Measurements from ENCODE around the gene DCT.

Gene DCT

DNA sequence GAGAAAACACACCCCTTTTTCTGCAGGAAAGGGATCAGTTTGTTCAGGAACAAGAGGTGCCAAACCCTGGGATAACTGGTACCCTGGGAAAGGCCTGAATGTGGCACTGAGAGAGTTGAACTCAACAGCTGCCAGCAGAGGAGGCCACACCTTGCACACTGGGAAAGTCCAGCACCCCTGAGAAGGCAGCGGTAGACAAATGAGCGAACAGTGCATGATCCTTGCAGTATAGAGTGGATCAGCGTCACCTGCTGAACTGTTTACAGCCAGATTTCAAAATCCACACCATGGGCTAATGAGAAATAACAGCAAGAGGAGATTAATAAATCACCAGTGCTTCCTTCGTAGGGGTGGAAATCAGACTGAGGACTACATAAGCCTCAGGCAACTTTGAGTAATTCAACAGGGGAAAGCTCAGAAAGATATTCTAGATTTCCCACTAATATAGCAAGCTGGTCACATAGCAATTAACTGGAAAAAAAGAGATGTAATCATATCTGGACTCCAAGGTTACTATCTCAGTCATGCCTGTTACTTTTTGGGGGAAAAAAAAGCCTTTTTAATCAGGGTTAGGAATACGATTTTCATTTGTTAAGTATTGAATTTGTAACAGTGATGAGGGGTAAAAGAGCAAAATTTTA is 52.0 kb downstream of the DCT start:
- no peaks in the 10 kb centered on the region for H3K27me3 Mint-ChIP-seq
- no peaks in the 10 kb centered on the region for H3K36me3 Mint-ChIP-seq
- H3K4me1 Mint-ChIP-seq (ENCODE audit: low read depth): peaks cover 19% of the 10 kb centered on the region
- no peaks in the 10 kb centered on the region for H3K9me3 Mint-ChIP-seq (ENCODE audit: low read depth)
- no peak overlapping the region for H3K4me3 Mint-ChIP-seq
- H3K27ac Mint-ChIP-seq: no peak overlapping the region

DNA sequence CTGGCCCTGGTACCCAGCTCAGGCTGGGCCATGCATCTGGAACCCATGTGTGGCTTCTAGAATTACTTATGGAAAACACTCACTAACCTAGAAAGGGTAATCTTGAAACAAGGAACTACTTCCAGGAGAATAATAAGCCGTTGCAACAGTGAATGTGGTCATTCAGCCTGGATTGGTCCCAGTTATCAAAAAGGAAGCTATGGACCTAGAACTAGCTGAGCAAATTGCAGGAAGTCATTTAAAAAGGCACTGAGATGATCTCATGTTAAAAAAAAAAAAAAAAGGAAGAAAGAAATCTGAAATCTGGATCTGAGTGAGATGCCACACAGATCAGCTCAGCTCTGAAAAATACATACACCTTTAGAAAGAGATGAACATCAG is 59.6 kb downstream of the DCT start:
- H3K27ac Mint-ChIP-seq: peak overlapping the region; percentile 98
- H3K36me3 Mint-ChIP-seq: peaks cover 18% of the 10 kb centered on the region
- H3K4me1 Mint-ChIP-seq (ENCODE audit: low read depth): peaks cover 45% of the 10 kb centered on the region
- peaks cover 15% of the 10 kb centered on the region for H3K9me3 Mint-ChIP-seq (ENCODE audit: low read depth)
- H3K27me3 Mint-ChIP-seq: no peaks in the 10 kb centered on the region
- peak overlapping the region; percentile 53 for H3K4me3 Mint-ChIP-seq

DNA sequence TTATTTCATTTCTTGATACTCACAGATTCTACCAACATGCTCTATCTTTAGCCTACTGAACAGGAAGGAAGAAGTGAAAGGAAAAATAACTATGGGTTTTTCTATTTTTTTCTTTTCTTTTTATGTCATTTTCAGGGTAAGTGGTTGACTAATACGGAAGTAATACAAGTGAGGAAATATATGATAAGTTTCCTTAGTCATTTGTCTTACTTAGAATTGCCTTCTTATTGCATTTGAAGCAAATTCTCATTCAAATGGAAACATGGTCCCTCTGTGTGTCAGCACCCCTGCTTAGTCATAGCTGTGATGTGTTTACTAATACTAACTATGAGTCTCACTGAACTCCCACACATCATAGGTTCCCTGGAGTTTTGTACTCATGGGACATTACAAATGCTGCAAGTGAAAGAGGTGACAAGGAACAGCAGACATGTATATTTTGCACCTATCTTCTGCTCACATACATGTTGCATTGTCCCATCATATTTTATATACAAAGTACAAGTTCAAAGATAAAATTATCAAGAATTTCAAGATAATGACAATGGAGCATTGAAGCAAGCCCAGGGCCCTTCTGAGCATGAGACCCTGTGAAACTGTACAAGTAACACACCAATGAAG is 60.1 kb downstream of the DCT start:
- Mint-ChIP-seq H3K27ac (peak overlapping the region; percentile 98), H3K4me1 (ENCODE audit: low read depth) (peaks cover 45% of the 10 kb centered on the region), H3K36me3 (peaks cover 18% of the 10 kb centered on the region), H3K9me3 (ENCODE audit: low read depth) (peaks cover 15% of the 10 kb centered on the region), H3K4me3 (peak overlapping the region; percentile 81), H3K27me3 (no peaks in the 10 kb centered on the region)

DNA sequence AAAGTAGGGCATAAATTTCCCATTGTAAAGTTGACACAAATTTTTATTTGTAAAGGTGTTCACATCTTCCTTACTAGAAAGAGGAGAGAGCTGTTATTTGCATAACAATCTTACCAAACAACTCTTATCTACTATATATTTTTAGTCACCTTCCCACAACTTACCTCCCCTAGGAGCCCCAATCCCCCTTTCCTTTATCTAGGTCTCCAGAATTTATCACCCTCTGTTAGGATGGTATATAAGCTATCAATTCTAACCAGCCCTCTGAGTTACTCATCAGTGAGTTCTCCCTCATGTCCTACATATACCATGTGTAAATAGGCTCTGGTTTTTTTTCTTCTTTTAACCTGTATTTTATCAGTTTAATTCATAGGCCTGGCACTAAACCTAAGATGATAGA is 62.2 kb downstream of the DCT start:
- peaks cover 18% of the 10 kb centered on the region for H3K36me3 Mint-ChIP-seq
- H3K9me3 Mint-ChIP-seq (ENCODE audit: low read depth): peaks cover 15% of the 10 kb centered on the region
- H3K27ac Mint-ChIP-seq: peak overlapping the region; percentile 96
- peak overlapping the region; percentile 24 for H3K4me3 Mint-ChIP-seq
- no peaks in the 10 kb centered on the region for H3K27me3 Mint-ChIP-seq
- peaks cover 56% of the 10 kb centered on the region for H3K4me1 Mint-ChIP-seq (ENCODE audit: low read depth)

DNA sequence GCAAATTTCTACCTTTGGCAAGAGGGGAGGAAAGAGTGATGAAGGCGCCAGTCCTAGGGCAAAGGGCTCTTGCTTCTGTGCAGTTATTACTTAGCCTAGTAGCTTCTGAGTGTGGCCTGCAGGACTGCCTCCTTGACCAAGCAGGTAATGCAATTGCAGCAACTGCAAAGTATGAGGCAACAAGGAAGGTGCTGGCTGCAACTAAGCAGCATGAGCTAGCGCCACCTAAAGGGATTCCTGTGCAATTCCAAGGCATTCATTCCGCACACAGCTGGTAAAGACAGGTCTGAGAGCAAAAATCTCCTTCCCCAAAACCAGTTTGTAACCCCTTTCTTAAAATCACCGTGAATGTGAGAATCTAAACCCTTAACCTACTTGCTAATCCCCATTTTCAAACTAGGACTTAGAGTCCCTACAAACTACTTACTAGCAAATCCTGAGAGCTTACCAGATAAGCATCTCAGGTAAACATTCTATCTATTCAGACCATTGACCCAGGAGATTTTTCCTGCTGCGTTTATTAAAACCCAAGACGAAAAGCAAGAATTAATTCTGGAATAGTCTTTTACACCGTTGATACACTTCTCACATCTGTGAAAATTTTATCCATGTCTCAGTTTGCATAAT is 62.9 kb downstream of the DCT start:
- Mint-ChIP-seq H3K36me3 (peaks cover 18% of the 10 kb centered on the region), H3K4me1 (ENCODE audit: low read depth) (peaks cover 60% of the 10 kb centered on the region), H3K9me3 (ENCODE audit: low read depth) (peaks cover 15% of the 10 kb centered on the region), H3K27ac (peak overlapping the region; percentile 96), H3K4me3 (no peak overlapping the region), H3K27me3 (no peaks in the 10 kb centered on the region)

DNA sequence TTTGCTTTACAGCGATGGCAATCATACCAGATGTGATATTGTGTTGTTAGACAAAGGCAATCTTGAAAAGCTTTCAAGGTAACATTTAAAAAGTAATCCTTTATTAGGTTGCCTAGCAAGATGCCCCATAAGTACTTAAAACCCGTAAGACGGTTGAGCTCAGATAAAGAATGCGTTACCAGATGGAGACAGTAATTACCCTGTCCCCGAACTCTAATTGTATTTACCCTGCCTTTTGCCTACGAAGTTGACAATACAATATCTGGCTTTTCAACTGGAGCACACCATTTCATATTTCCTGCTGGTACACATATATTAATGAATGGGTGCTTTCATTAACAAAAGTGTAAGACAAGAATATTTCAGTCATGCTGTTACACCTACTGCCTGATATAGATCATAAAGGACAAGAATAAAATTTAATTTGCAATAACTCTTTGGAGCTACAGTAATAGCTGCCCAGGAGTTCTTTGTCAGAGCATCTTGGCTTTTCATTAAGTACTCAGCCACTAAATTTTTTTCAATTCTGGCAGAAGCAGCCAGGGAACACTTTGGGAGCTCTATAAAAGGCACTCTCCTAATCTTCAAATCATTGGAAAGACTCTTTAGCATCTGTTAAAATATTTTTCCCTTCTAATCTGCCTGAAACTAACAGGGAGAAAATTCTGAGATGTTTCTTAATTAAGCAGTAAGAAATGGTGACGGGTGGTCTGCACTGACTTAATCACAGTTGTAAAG is 63.8 kb downstream of the DCT start:
- peaks cover 58% of the 10 kb centered on the region for H3K4me1 Mint-ChIP-seq (ENCODE audit: low read depth)
- H3K27ac Mint-ChIP-seq: peak overlapping the region; percentile 84
- H3K9me3 Mint-ChIP-seq (ENCODE audit: low read depth): peaks cover 15% of the 10 kb centered on the region
- peaks cover 18% of the 10 kb centered on the region for H3K36me3 Mint-ChIP-seq
- no peak overlapping the region for H3K4me3 Mint-ChIP-seq
- no peaks in the 10 kb centered on the region for H3K27me3 Mint-ChIP-seq

DNA sequence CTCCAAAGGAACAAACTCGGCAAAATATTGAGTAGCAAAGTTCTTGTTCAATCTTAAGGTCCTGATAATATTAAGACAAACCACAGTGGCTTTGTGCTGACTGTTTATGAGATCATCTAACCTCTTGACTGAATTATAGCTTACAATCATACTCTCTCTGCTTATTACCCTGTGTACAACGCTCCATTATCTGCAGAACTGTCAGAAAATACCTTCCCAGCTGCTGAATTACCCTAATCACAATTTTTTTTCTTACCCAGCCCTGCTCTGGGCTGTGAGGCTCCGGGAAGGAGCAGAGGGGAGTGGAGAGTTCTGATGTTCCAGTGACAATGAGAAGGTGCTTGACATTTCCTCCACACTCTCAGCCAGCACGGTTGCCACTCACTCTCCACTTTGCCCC is 64.8 kb downstream of the DCT start:
- Mint-ChIP-seq H3K27ac (no peak overlapping the region), H3K27me3 (peaks cover 1% of the 10 kb centered on the region), H3K4me3 (no peak overlapping the region), H3K4me1 (ENCODE audit: low read depth) (peaks cover 48% of the 10 kb centered on the region), H3K9me3 (ENCODE audit: low read depth) (peaks cover 9% of the 10 kb centered on the region), H3K36me3 (peaks cover 14% of the 10 kb centered on the region)

DNA sequence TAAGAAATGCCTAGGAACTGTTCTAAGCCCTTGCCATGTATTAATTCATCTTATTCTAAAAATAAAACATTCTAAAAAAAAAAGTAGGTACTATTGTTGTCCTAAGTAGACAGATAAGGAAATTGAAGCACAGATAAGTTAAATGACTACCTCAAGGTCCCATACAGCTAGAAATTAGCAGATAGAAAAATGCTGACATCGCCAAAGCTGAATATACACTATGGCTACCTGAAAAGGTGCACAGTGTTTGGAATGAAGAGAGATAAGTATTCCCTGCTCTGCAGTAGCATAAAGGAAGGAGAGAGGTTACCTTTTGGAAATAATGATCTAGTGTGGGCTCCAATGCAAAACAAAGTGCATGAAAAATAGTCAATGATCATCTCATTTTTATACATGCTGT is 65.3 kb downstream of the DCT start:
- Mint-ChIP-seq H3K4me3 (no peak overlapping the region), H3K36me3 (peaks cover 14% of the 10 kb centered on the region), H3K9me3 (ENCODE audit: low read depth) (peaks cover 9% of the 10 kb centered on the region), H3K27me3 (peaks cover 1% of the 10 kb centered on the region), H3K27ac (no peak overlapping the region), H3K4me1 (ENCODE audit: low read depth) (peaks cover 44% of the 10 kb centered on the region)

DNA sequence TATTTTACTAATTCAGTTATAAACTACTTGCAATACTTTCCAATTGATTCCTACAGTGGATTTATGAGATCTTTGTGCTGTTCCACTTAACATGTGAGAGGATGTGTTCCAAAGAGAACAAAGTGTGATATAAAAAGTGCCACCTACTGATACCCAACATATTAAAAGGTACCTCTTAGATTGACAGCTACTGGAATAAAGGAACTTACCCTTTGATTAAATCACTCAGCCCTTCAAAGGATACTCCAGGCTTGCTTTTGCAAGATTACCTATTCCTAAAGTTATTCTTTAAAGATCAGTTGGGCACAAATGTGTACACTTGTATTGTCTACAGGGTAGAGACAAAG is 65.9 kb downstream of the DCT start:
- Mint-ChIP-seq H3K27me3 (peaks cover 1% of the 10 kb centered on the region), H3K9me3 (ENCODE audit: low read depth) (peaks cover 9% of the 10 kb centered on the region), H3K27ac (peak overlapping the region; percentile 34), H3K4me1 (ENCODE audit: low read depth) (peaks cover 38% of the 10 kb centered on the region), H3K36me3 (peaks cover 14% of the 10 kb centered on the region), H3K4me3 (no peak overlapping the region)

DNA sequence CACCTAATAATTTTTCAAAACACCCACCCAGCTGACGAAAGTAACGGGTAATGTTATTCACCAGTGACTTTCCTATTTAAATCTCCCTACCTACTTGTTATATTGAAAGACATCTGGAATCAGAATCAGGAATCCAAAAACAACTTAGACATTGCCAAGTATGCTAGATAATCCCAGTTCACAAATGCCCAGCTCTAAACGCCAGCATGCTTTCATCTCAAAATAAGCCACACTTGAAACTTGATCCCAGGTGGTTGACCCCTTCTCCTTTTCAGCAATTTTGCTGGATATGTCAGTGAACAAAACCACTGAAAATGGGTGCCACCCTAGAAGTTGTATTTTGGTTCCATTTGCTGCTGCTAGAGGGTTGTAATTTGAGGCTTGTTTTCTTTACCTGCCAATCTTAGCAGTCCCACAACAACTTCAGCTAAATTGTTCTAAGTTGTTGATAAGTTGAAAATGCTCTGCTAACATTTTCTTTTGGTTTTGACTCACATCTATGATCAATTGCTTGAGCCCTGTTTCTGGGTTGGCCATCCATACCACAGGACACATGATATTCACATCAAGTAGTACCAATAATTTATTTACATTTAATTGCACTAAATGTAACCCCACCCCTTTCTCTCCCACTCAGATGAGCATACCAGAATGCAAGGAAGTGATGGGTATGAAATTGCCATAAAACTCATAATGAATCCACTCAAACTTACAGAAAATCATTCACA is 66.4 kb downstream of the DCT start:
- no peak overlapping the region for H3K4me3 Mint-ChIP-seq
- H3K4me1 Mint-ChIP-seq (ENCODE audit: low read depth): peaks cover 35% of the 10 kb centered on the region
- H3K27me3 Mint-ChIP-seq: peaks cover 2% of the 10 kb centered on the region
- H3K36me3 Mint-ChIP-seq: peaks cover 14% of the 10 kb centered on the region
- H3K27ac Mint-ChIP-seq: no peak overlapping the region
- peaks cover 9% of the 10 kb centered on the region for H3K9me3 Mint-ChIP-seq (ENCODE audit: low read depth)

DNA sequence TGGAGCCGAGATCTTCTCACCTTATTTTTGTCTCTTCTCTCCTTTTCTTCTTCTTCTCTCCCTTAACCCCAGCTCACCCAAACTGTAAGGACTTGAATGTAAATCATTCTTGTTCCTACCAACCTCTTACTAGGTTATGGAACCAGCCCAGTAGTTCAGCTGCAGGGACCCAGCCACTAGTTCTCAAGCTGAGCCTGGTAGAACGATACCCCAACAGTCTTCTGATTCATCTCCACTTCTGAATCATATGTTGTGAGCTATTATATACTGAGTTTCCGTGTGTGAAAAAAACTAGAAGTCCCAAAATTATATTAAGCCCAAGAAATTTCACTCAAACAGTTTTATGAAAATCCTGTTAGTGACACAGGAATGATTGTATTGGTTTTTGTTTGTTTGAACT is 67.7 kb downstream of the DCT start:
- H3K4me1 Mint-ChIP-seq (ENCODE audit: low read depth): peaks cover 24% of the 10 kb centered on the region
- peaks cover 5% of the 10 kb centered on the region for H3K36me3 Mint-ChIP-seq
- H3K27ac Mint-ChIP-seq: peak overlapping the region; percentile 38
- peaks cover 2% of the 10 kb centered on the region for H3K27me3 Mint-ChIP-seq
- no peak overlapping the region for H3K4me3 Mint-ChIP-seq
- H3K9me3 Mint-ChIP-seq (ENCODE audit: low read depth): peaks cover 2% of the 10 kb centered on the region

DNA sequence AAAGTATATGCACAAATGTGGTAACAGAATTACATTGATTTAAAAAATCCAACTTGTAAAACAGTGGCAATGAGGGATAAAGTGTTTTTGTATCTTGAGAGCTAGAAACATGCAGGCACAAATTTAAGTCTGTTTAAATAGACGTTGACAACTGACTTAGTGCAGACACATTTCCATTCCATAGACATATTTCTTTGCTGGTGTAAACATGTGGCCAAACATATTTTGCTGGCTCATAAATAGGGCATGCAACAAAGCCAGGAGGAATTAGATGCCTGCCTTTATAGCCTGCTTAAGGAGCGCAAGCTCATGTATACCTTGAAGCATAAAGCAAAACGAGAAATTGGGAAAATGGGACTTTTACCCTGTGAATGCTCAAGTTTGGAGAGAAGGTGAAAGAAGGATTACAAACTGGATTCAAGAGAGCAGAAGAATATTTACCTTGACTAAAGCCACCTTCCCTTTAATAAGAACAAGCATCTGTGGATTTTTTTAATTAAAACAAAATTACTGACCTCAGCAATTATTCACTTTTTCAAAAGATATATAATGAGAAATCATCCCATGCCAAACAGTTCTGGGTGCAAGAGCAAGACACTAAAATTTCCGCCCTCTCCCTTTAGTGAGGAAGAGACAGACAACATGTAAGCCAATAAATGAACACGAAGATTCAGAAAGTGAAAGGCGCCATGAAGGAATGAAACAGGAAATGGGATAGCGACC is 71.0 kb downstream of the DCT start:
- H3K9me3 Mint-ChIP-seq (ENCODE audit: low read depth): no peaks in the 10 kb centered on the region
- no peak overlapping the region for H3K4me3 Mint-ChIP-seq
- peaks cover 2% of the 10 kb centered on the region for H3K27me3 Mint-ChIP-seq
- no peak overlapping the region for H3K27ac Mint-ChIP-seq
- H3K36me3 Mint-ChIP-seq: no peaks in the 10 kb centered on the region
- peaks cover 14% of the 10 kb centered on the region for H3K4me1 Mint-ChIP-seq (ENCODE audit: low read depth)

DNA sequence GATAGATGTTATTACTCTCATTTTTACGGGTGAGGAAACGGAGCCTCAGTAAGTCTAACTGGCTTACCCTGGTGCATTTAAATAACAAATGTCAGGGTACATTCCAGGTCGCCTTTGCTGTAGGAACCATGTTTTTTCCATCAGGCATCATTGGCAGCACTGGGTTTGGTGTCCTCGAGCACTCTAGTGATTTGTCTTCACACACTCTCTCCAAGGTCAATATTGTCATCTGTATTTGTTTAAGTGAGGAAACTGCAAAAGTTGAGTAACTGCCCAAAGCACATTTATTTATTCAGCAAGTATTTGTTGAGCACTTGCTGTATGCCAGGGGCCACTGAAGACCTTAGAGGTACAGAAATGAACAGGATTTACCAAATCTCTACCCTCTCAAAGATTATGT is 78.6 kb downstream of the DCT start:
- Mint-ChIP-seq H3K36me3 (no peaks in the 10 kb centered on the region), H3K4me3 (no peak overlapping the region), H3K4me1 (ENCODE audit: low read depth) (peaks cover 2% of the 10 kb centered on the region)

DNA sequence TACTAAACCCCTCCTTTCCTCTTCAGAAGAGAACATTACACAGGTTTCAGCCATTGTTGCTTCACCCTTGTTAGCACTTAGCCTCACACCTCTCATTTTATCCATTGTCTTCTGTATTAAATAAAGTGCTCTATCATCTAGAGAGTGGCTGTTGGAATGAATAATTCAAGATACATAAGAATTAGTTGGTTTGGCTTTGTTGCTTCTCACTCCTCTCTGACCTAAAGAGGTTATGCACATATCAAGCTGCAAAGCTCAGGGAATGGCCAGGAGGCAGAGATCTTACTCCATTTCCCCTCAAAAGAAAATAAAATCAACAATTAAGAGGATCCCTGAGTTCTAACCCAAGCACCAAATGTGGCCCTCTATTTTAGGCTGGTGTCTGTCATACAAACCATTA is 79.7 kb downstream of the DCT start:
- peaks cover 2% of the 10 kb centered on the region for H3K4me1 Mint-ChIP-seq (ENCODE audit: low read depth)
- no peak overlapping the region for H3K4me3 Mint-ChIP-seq
- H3K27me3 Mint-ChIP-seq: no peaks in the 10 kb centered on the region
- no peaks in the 10 kb centered on the region for H3K36me3 Mint-ChIP-seq
- no peaks in the 10 kb centered on the region for H3K9me3 Mint-ChIP-seq (ENCODE audit: low read depth)
- no peak overlapping the region for H3K27ac Mint-ChIP-seq

More for the DNA sequence above, 78.6 kb downstream of the DCT start:
- H3K27me3 Mint-ChIP-seq: no peaks in the 10 kb centered on the region
- no peak overlapping the region for H3K27ac Mint-ChIP-seq
- H3K9me3 Mint-ChIP-seq (ENCODE audit: low read depth): no peaks in the 10 kb centered on the region

Measured in activated naive CD8-positive, alpha-beta T cell (primary cell).